Tibial artery (tissue), 4 donors: ENCODE measurements around the gene CAND2.

Source experiments
- DNase-seq, 2 donors: peaks; one replicate each; pipeline ENCODE4 v3.0.0-alpha.2; 2019
- H3K27ac ChIP-seq, 2 donors: fragments of 200-600 bp; sonication (generic) in 1 of 2; 1 replicate in 1 of 2; 2 replicates in 1 of 2; pipeline ENCODE4 v1.5.1; 2018 to 2019; ENCODE audit warnings: mild to moderate bottlenecking in 1 of 2
- H3K27me3 ChIP-seq, 2 donors: fragments of 200-600 bp; sonication (generic) in 1 of 2; one replicate each; pipeline versions ENCODE4 v1.5.1 to v1.6.0; 2016 to 2019
- H3K36me3 ChIP-seq, 3 donors: fragments of 200-600 bp; sonication (generic) in 2 of 3; one replicate each; pipeline ENCODE4 v1.5.1; 2016 to 2019; ENCODE audit warnings: mild to moderate bottlenecking in 2 of 3
- H3K4me1 ChIP-seq, 4 donors: fragments of 200-600 bp; sonication (generic) in 2 of 4; 1 replicate in 3 of 4; 2 replicates in 1 of 4; pipeline ENCODE4 v1.5.1; 2016 to 2019
- H3K4me3 ChIP-seq, 2 donors: fragments of 200-600 bp; sonication (generic) in 1 of 2; 1 replicate in 1 of 2; 2 replicates in 1 of 2; pipeline ENCODE4 v1.5.1; 2018 to 2019; ENCODE audit warnings: mild to moderate bottlenecking in 2 of 2
- H3K9me3 ChIP-seq, 3 donors: fragments of 200-600 bp; sonication (generic) in 1 of 3; one replicate each; pipeline ENCODE4 v1.5.1; 2016 to 2019
- CTCF ChIP-seq, 2 experiments: fragments of 200-600 bp in 1 of 2; fragments of 450-650 bp in 1 of 2; IDR thresholded peaks; one replicate each; pipeline ENCODE4 v1.5.1; 2017 to 2019; ENCODE audit warnings: antibody characterized with exemption in 2 of 2, mild to moderate bottlenecking in 1 of 2, moderate library complexity in 1 of 2
- intact Hi-C: fragments of 100-400 bp; cut with DNase I; formaldehyde crosslinking; loops from one replicate; pipeline ENCODE4 v1.15.0; 2023; ENCODE audit warnings: low total_unique reads

CAND2 gene

GRCh38 chr3:12817343-12817710, 20.8 kb downstream of the CAND2 start:
- intact Hi-C loops = no loop called here
- DNase-seq = no peak
- TF ChIP-seq CTCF (IDR thresholded peaks at IDR 0.05) = no peak
- no peaks in the 10 kb centered on the region for H3K9me3 ChIP-seq
- H3K27ac ChIP-seq = no peak overlapping the region
- no peak overlapping the region for H3K4me3 ChIP-seq
- H3K27me3 ChIP-seq = no peaks in the 10 kb centered on the region
- H3K36me3 ChIP-seq = peaks cover 59 to 92% (median 73%) of the 10 kb centered on the region in 3 donors
- no peaks in the 10 kb centered on the region for H3K4me1 ChIP-seq

- no peak overlapping the region for H3K27ac ChIP-seq
- H3K4me1 ChIP-seq = no peaks in the 10 kb centered on the region
- TF ChIP-seq CTCF (IDR thresholded peaks at IDR 0.05) = no peak
- H3K27me3 ChIP-seq = no peaks in the 10 kb centered on the region
- peaks cover 59 to 92% (median 68%) of the 10 kb centered on the region in 3 donors for H3K36me3 ChIP-seq
- H3K4me3 ChIP-seq = no peak overlapping the region
- intact Hi-C loops = no loop called here
- H3K9me3 ChIP-seq = no peaks in the 10 kb centered on the region
- no peak for DNase-seq
Observed at GRCh38 chr3:12818273-12818672, 21.8 kb downstream of the CAND2 start.

- intact Hi-C loops = no loop called here
- no peaks in the 10 kb centered on the region for H3K4me1 ChIP-seq
- no peaks in the 10 kb centered on the region for H3K27me3 ChIP-seq
- peaks cover 59 to 87% (median 67%) of the 10 kb centered on the region in 3 donors for H3K36me3 ChIP-seq
- no peak overlapping the region for H3K4me3 ChIP-seq
- no peaks in the 10 kb centered on the region for H3K9me3 ChIP-seq
- no peak for TF ChIP-seq CTCF (IDR thresholded peaks at IDR 0.05)
- DNase-seq = no peak
- H3K27ac ChIP-seq = no peak overlapping the region
Observed at GRCh38 chr3:12818773-12819172, 22.3 kb downstream of the CAND2 start.

GRCh38 chr3:12822725-12823373, 26.4 kb downstream of the CAND2 start:
- Histone ChIP-seq H3K27me3 (no peaks in the 10 kb centered on the region), H3K4me3 (no peak overlapping the region), H3K4me1 (no peaks in the 10 kb centered on the region), H3K27ac (no peak overlapping the region), H3K9me3 (no peaks in the 10 kb centered on the region), H3K36me3 (peaks cover 53 to 80% (median 55%) of the 10 kb centered on the region in 3 donors)
- intact Hi-C loops = no loop called here
- no peak for TF ChIP-seq CTCF (IDR thresholded peaks at IDR 0.05)
- DNase-seq = no peak

- no peak overlapping the region for H3K4me3 ChIP-seq
- H3K36me3 ChIP-seq = peaks cover 51 to 80% (median 53%) of the 10 kb centered on the region in 3 donors
- H3K27ac ChIP-seq = no peak overlapping the region
- no peaks in the 10 kb centered on the region for H3K27me3 ChIP-seq
- DNase-seq = no peak
- no peak for TF ChIP-seq CTCF (IDR thresholded peaks at IDR 0.05)
- no peaks in the 10 kb centered on the region for H3K4me1 ChIP-seq
- H3K9me3 ChIP-seq = no peaks in the 10 kb centered on the region
- intact Hi-C loops = no loop called here
Observed at GRCh38 chr3:12824299-12824698, 27.8 kb downstream of the CAND2 start.

GRCh38 chr3:12825156-12825555, 28.7 kb downstream of the CAND2 start:
- H3K27me3 ChIP-seq = no peaks in the 10 kb centered on the region
- TF ChIP-seq CTCF (IDR thresholded peaks at IDR 0.05) = no peak
- intact Hi-C loops = no loop called here
- no peak for DNase-seq
- H3K27ac ChIP-seq = no peak overlapping the region
- H3K4me3 ChIP-seq = no peak overlapping the region
- no peaks in the 10 kb centered on the region for H3K9me3 ChIP-seq
- H3K36me3 ChIP-seq = peaks cover 50 to 82% (median 55%) of the 10 kb centered on the region in 3 donors
- no peaks in the 10 kb centered on the region for H3K4me1 ChIP-seq
